ENCODE results near the gene GUCY1B1. TPM values are rescaled to one million over a fixed set of nuclear protein-coding genes. Genes with fewer than 3 reads are reported as not detected.

Gene GUCY1B1
- total RNA-seq, 4 donors from 2014 or later = 24.8 to 37.4 (median 30.9) TPM

GRCh38 chr4:155735496-155735895 lies 23.3 kb upstream of the GUCY1B1 start:
- Histone ChIP-seq H3K27ac (no peak overlapping the region), H3K4me1 (no peaks in the 10 kb centered on the region), H3K4me3 (no peak overlapping the region), H3K36me3 (no peaks in the 10 kb centered on the region), H3K27me3 (no peaks in the 10 kb centered on the region), H3K9me3 (no peaks in the 10 kb centered on the region)
- DNase-seq = no peak
- intact Hi-C loops (cut with DNase I; ENCODE audit: low total_unique reads) = no loop called here
- no peak for TF ChIP-seq POLR2A (IDR thresholded peaks at IDR 0.05)
- TF ChIP-seq, protein P1, sequence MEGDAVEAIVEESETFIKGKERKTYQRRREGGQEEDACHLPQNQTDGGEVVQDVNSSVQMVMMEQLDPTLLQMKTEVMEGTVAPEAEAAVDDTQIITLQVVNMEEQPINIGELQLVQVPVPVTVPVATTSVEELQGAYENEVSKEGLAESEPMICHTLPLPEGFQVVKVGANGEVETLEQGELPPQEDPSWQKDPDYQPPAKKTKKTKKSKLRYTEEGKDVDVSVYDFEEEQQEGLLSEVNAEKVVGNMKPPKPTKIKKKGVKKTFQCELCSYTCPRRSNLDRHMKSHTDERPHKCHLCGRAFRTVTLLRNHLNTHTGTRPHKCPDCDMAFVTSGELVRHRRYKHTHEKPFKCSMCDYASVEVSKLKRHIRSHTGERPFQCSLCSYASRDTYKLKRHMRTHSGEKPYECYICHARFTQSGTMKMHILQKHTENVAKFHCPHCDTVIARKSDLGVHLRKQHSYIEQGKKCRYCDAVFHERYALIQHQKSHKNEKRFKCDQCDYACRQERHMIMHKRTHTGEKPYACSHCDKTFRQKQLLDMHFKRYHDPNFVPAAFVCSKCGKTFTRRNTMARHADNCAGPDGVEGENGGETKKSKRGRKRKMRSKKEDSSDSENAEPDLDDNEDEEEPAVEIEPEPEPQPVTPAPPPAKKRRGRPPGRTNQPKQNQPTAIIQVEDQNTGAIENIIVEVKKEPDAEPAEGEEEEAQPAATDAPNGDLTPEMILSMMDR (IDR thresholded peaks at IDR 0.05) = no peak

- no peak for TF ChIP-seq POLR2A (IDR thresholded peaks at IDR 0.05)
- TF ChIP-seq, protein P1 (IDR thresholded peaks at IDR 0.05) = no peak
- Histone ChIP-seq H3K4me3 (no peak overlapping the region), H3K9me3 (no peaks in the 10 kb centered on the region), H3K36me3 (no peaks in the 10 kb centered on the region), H3K27ac (no peak overlapping the region), H3K27me3 (no peaks in the 10 kb centered on the region), H3K4me1 (no peaks in the 10 kb centered on the region)
- no peak for DNase-seq
- intact Hi-C loops (cut with DNase I; ENCODE audit: low total_unique reads) = no loop called here
Measured at GRCh38 chr4:155738548-155738947, 20.3 kb upstream of the GUCY1B1 start.

DNA sequence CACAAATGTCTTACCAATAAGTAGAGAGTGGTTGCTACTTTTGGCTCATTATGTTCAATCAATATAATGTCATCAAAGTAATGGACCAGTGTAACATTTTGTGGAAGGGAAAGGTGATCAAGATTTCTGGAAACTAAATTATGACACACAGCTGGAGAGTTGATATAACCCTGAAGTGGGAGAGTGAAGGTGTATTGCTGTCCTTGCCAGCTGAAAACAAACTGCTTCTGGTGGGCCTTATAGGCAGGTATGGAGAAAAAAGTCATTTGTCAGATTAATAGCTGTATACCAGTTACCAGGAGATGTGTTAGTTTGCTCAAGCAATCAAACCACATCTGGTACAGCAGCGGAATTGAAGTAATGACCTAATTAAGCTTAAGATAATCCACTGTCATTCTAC lies 17.3 kb upstream of the GUCY1B1 start:
- no peak overlapping the region for H3K27ac ChIP-seq
- no peaks in the 10 kb centered on the region for H3K27me3 ChIP-seq
- intact Hi-C loops (cut with DNase I; ENCODE audit: low total_unique reads) = no loop called here
- H3K9me3 ChIP-seq = no peaks in the 10 kb centered on the region
- no peak for DNase-seq
- H3K4me1 ChIP-seq = no peaks in the 10 kb centered on the region
- TF ChIP-seq, protein P1 (IDR thresholded peaks at IDR 0.05) = no peak
- TF ChIP-seq POLR2A (IDR thresholded peaks at IDR 0.05) = no peak
- H3K4me3 ChIP-seq = no peak overlapping the region
- H3K36me3 ChIP-seq = no peaks in the 10 kb centered on the region

DNA sequence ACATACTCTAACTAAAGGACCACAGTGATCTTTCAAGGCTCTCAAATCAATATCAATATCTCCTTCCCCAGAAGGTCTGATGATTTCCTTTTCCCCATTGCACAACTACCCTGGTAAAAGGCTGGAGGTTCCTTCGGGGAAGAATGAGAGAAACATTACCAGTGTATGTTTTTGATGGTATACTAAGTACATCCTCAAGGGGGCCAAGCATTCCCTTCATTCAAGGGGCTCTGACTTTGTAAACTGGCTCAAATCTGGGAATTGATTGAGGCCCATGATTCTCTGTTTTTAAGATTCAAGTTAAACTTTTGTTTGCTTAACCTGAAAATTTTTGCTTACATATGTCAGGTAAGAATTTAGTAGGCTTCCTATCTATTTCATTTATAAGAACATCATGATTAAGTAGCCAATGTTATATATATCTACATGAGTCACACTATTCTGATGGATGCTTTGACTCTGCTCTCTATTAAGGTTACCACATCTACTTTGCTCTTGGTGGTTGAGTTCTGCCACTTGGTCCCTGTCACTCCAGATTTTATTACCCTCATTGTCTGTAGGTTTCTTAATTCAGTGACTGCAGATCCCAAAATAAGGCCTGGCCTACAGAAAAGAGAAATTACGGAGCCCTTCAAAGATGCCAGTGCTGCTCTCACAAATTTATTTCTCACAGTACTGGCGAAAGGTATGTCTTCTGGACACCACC lies 16.4 kb upstream of the GUCY1B1 start:
- intact Hi-C loops (cut with DNase I; ENCODE audit: low total_unique reads) = no loop called here
- TF ChIP-seq, protein P1 (IDR thresholded peaks at IDR 0.05) = no peak
- TF ChIP-seq POLR2A (IDR thresholded peaks at IDR 0.05) = no peak
- Histone ChIP-seq H3K4me3 (no peak overlapping the region), H3K27ac (no peak overlapping the region), H3K4me1 (no peaks in the 10 kb centered on the region), H3K9me3 (no peaks in the 10 kb centered on the region), H3K27me3 (no peaks in the 10 kb centered on the region), H3K36me3 (no peaks in the 10 kb centered on the region)
- no peak for DNase-seq

GRCh38 chr4:155745984-155746383 lies 12.8 kb upstream of the GUCY1B1 start:
- TF ChIP-seq, protein P1 (IDR thresholded peaks at IDR 0.05) = no peak
- no peak for TF ChIP-seq POLR2A (IDR thresholded peaks at IDR 0.05)
- Histone ChIP-seq H3K36me3 (no peaks in the 10 kb centered on the region), H3K4me3 (no peak overlapping the region), H3K27me3 (no peaks in the 10 kb centered on the region), H3K27ac (no peak overlapping the region), H3K9me3 (no peaks in the 10 kb centered on the region), H3K4me1 (no peaks in the 10 kb centered on the region)
- intact Hi-C loops (cut with DNase I; ENCODE audit: low total_unique reads) = no loop called here
- no peak for DNase-seq

All from uterus (tissue), 4 donors.